GM18498 (cell line): ENCODE measurements around the gene GP2.

Experiments
- ATAC-seq: cut with Tn5 transposase; IDR thresholded peaks from one replicate; pipeline ENCODE4 v1.9.1; 2021; ENCODE audit warnings: mild to moderate bottlenecking, moderate library complexity; ENCODE audit not compliant: unreplicated experiment

The GP2 gene

DNA sequence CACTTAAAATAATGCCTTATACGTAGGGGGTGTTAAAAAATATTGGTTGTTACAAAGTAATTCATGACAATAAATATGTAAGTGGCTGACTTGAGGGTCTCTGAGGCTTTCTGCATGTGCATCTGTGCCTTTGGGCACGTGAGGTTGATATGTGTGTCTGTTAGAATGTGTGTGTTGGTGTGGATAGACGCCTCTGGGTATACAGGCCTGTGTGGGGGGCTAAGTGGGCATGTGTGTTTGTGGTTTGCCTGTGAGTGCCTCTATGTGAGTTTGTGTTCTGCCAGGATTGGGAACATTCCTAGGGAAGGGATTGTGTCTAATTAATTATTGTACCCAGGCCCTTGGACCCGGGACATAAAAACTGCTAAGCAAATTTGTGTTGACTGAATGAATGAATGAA lies 19.0 kb downstream of the GP2 start:
- no peak for ATAC-seq

DNA sequence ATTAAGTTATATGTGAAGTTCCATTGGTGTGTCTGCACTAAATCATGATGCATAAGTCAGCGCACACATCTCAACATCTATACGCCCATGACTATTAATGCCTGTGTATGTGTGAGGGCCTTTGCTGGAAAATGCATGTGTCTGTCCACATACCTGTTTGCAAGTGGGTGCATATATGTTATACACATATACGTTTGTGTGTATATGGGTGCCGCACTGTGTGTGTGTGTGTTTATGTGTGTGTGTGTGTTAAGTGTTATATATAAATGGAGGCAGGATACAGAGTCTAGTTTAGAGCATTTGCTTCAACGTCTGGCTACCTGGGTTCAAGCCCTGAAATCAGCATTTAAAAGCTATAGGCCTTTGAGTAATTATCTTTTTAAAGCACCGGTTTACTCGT lies 19.5 kb downstream of the GP2 start:
- ATAC-seq = no peak

DNA sequence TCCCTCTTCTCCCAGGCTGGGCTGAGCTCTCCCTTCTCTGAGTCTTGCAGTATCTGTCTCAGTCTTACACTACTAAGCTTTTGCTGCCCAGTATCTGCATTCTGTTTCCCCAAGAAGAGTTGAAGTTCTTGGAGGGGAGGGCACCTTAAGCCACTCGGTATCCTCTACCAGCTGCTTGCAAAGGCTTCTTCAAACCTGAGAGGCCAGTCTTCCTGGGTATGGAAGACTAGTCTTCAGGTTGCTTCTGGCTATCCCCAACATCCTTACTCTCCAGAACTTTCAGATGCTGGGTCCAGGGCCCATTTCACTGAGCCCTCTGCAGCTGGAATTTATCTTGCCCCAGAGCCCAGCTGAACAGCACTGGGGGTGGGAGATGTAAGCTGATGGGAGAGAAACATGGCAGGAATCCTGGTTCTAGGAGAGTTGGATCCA lies 20.1 kb downstream of the GP2 start:
- ATAC-seq = no peak

DNA sequence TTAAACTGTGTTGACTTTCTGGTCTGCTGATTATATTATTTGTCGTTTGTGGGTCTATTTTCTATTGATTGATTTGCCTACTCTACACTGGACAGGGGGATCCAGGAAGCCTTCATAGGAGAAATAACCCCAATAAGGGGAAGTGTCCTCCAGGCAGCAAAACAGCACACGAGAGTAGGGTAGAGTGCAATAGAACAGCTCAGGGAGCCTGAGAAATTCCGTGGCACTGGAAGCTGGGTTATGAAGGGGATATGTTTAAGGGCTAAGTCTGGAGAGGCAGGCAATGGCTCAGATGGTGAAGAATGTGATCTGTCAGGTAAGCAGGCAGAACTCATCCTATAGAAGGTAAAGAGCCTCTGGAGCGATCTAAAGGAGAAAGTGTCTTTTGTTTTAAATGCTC lies 20.9 kb downstream of the GP2 start:
- no peak for ATAC-seq

DNA sequence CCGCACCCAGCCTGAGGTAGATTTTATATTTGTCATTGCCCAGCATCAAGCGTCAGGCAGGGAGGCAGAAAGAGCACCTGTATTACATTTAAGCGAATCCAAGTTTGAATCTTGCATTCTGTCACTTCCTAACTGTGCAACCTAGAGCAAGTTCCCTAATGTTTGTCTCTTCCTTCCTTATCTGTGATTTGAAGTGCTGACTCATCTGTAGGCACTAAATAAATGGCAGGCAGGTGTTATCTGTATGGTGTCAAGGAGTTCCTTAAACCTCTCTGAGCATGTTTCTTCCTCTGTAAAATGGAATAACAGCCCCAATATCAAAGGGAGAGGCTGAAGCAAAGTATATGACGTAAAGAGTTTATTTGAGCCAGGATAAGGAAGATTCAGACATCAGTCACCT lies 24.3 kb downstream of the GP2 start:
- ATAC-seq = no peak

DNA sequence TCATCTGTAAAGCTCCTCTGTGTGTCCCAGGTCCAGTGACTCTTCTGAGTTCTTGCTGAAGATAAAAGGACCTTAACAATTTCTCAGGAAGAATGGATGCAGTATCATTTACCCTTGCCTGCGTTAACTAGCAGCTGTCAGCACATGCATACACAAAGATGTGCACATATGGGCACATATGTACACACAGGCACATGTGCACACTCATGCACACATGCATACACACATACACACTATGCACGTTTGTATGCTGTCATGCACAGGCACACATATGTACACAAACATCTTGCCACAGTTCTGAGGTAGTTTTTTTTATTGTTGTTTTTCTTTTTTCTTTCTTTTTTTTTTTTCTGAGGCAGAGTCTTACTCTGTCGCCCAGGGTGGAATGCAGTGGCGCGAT lies 24.9 kb downstream of the GP2 start:
- ATAC-seq = no peak

DNA sequence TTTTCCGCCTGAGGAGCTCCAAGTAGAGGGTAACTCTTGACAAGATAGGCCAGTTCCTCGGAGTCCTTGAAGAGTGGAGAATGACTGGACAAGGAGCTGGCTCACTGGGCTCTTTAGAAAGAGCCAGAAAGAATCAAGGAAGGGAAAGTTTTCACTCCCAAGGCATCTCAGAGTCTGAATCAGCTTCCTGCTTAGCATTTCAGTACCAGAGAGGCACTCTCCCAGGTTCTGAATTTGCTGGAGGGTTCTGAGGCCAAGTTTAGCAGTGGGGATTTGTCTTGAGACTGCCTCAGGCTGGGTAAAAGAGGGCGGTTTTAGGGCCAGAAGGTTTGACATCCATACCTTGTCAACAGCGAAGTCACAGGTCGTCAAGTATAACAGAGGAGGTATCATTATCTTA lies 25.5 kb downstream of the GP2 start:
- no peak for ATAC-seq

DNA sequence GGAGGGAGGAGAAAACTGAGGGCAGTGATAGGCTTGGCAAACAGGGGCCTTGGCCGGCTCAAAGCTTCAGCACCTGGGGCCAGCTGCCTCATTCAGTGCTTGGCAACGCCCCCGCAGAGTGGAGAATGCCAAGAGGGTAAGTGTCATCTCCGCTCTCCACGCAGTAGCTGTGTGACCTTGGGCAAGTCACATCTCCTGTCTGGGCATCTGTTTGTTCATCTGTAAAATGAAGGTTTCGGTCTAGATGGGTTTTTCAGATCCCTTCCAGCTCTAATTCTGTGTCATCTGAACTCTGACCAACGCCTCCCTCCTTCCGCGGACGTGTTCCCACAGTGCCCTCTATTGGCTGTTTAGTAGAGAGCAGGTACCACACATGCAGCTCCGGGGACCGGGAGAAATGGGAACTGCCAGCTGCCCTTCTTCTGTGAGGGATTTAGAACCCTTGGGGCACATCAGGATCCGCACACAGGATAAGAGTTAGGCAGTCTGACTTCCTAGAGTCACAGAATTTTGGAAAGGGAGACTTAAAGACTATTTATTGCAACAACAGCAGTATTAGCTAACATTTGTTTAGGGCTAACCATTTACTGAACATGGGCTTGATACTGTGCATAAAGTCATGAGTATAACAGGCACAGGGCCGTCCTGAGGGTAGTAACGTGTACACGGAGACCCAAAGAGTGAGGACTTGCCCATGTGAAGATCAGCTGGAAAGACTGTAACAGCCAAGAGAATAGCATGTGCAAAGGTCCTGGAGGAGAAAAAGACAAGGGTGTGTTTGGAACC lies 26.8 kb downstream of the GP2 start:
- ATAC-seq = peak; percentile 66

DNA sequence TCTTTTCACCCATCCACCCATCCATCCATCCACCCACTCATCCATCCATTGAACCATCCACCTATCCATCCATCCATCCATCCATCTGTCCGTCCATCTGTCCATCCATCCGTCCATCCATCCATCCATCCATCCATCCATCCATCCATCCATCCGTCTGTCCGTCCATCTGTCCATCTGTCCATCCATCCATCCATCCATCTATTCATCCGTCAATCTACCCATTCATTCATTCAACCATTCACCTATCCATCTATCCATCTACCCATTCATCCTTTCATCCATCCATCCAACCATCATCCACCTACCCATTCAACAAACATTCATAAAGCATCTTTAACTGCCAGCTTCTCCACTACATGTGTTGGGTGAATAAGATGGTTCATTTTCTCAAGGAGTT lies 28.9 kb downstream of the GP2 start:
- no peak for ATAC-seq

DNA sequence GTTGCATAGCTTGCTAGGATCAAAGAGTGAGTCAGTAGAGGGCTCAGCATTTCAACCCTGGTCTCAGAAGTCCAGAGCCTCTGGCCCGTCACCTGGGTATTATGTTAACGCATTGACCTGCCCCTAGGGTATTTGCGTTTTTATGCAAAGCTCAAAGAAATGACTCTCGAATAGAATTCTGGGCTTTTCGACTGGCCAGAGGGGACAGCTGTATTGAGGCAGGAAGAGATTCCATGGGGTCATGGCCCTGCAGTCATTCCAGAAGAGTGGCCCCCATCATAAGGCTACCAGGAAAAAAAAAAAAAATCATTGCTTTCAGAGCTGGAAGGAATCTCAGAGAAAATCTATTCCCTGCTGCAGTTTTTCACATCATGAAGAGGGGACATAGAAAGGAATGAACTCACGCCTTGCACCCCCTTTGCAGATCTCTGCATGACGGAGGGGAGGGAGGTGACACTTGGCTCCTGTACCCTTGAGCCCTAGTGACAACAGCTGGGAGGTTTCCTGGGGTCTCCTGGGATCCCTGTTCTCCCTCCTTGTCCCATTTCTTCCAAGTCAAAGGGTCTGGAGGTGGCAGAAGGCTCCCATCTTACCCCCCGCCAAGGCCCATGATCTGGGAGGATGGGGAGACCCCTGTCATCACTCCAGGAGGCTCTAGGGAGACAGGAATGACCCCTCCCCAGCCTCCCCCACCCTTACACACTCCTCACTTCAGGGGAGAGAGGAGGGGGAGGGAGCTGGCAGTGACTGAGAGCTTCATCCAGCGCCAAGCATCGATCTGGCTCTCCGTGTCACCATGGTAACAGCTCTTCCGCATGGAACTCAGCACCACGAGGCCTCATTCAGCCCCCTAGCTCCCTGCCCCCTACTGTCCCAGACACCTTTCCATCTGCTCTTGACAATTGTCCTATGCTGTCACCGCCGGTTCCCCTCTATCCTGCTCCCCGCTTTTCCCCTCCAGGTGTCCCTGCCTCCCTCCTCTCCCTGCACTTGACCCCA lies 35.8 kb downstream of the GP2 start:
- ATAC-seq = no peak

DNA sequence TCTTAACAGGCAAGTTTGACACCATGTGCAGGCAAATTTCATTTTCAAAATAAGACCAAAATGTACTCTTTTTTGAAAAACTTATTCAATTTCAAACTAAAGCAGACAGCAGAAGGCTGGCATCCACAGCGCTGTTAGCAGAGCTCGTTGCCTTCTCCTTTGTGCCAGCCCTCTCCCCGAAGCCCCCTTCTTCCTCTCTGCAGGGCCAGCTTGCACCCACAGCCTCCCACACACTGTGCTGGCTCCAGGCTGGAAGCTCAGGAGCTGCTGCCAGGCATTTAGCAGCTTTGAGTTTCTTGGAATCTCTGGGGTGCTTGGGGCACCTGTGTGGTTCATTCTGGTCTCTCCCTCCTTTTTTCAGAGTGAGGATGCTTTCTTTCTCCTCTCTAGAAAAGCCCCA lies 37.7 kb downstream of the GP2 start:
- ATAC-seq = no peak

DNA sequence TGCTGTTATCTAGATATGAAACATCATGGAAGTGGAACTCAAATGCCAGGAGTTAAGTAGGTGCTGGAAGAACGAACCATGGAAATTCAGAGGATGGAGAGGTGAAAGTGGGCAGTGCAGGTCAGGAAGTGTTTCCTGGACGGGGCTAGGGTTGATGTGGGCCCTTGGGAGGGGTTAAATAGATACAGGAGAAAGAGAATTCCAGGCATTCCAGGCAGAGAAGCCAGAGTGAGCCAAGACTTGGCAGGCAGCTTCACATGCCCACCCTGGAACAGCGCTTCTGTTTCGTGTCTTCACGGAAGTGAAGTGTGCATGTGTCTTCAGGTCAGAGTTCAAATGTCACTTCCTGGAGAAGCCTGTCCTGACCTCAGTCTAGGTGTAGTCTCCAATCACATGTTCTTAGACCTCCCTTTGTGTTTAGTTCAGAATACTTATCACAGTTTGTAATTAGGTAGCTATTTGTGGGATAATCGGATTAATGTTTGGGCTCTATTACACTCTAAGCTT lies 41.3 kb downstream of the GP2 start:
- ATAC-seq = no peak

DNA sequence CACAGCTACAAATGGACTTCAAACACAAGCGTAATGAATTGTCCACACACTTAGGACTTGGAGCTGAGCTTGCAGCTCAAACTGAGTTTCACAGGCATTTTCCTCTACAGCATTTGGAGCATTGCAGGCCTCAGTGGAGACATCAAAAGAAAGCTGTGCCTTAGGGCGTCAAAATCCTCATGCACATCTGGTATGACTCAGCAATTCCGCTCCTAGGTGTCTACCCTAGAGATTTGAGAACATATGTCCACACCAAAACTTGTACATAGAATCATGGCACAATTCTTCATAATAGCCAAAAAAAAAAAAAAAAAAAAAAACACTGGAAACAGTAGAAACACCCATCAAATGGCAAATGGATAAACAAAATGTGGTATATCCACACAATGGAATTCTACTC lies 47.1 kb downstream of the GP2 start:
- no peak for ATAC-seq

DNA sequence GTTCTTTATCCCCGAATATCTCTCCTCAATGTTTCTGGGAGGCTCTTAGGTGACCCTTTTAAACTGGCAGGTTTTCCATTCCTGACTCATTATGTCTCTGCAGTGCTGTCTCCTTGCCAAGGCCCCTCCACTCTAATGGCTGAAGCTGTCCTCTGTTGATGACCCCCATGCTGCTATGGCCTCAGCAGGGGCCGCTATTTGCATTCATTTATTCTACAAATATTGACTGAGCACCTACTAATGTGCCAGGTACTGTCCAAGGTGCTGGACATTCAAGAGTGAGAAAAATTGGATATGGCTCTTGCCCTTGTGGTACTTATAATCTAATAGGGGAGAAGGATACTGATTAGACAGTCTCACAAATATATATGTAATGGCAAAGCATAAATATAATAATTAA lies 55.4 kb downstream of the GP2 start:
- ATAC-seq = no peak

DNA sequence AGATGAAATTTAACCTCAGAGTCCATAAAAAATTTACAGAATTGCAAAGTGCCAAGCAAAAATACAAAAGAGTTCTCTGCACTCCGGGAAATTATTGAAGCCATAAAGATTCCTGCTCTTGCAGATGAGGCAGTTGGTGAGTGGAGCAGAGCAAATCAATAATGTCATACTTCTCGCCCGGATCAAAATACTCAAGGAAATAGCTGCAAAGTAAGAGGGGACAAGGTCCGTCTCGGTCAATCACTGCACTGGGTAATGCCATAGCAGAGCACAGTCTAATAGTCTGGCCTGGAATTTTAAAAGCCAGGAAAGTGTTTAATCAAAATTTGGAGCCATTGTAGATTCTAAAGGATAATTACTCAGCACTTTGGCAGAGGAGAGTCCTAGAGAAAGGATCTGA lies 58.9 kb downstream of the GP2 start:
- no peak for ATAC-seq

DNA sequence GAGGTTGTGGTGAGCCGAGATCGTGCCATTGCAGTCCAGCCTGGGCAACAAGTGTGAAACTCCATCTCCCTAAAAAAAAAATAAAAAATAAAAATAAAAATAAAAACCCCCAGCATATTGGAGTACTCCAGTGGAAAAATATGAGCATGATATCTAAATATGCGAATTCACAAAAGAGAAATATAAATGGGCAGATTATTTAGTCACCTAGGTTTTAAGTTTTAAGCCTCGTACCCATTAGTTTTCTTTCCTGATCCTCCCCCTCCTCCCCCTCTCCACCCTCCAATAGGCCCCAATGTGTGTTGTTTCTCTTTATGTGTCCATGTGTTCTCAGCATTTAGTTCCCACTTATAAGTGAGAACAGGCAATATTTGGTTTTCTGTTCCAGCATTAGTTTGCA lies 62.3 kb downstream of the GP2 start:
- no peak for ATAC-seq

DNA sequence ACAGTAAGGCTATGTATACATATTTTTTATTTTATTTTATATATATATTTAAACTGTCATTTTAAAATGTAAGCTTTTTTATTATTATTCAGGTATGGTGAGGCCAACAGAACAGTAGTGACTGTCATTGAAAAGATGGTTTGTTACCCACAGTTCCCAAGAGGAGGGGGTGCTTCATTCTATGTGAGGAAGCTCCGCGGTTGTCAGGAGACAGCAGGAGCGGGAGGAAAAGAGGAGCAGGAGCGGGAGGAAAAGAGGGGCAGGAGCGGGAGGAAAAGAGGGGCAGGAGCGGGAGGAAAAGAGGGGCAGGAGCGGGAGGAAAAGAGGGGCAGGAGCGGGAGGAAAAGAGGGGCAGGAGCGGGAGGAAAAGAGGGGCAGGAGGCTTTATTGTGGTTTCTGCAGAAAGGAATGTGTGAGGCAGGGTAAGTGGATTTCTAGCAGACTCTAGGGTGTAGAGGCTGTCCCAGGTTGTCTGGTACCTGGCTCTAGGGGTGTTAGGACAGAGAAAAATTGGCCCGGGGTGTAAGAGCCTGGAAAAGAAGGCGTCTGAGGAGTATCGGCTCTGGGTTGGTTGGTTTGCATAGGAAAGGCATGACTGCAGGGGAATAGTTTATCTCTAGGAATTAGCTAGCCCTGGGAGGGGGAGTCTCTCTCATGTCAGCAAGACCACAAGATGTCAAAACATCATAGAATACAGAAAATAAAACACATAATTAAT lies 64.0 kb downstream of the GP2 start:
- no peak for ATAC-seq

DNA sequence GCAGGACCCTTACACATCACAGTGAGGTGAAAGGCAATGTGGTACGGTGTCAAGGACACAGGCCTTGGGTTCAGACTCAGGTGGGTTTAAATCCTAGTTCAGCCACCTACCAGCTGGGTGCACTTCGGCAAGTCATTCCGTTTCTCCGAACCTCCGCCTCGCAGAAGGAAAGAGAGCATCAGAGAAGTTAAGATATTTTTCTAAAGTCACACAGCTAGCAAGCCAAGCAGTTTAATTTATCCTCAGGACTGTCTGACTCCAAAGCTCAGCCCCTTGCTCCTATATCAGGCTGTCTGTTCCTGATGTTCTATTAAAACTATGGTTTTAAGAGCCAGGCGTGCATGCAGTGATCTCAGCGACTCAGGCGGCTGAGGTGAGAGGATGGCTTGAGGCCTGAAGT lies 65.1 kb downstream of the GP2 start:
- ATAC-seq = no peak

DNA sequence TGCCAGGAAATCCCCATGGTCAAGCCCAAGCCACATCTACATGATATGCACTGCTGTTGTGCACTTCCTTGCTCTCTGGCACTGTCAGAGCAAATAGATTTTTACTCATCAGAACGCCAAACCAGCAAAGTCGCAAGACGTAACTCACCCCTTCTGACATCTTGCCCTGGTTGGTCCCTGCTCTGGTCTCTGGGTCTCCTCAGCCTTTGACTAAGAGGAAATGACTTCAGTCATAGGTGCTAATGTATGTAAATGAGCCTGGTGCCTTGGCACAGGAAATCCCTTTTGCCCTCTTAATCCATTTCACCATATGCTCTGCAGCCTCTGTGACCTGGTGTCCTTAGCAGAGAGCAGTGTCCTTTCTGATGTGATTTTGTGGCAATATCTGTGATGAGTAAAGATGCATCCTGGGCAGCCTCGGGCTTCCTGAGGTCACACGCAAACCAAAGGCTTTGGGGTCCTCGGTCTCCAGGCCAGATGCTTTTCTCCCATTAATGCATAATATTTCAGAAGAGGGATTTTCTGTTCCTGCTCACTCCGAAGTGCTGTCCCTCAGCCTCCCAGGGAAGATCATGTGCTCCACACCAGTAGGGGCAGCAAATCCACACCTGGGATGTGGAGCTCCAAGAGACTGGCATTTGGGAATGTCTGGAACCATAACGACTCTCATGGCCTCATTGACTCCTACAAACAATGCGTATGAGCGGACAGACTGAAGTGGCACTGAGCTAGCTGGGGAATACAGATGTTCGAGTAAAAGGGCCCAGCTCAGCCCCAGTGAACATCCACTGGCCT lies 66.9 kb downstream of the GP2 start:
- ATAC-seq = no peak
